ENCODE data around the gene ZNRF3.

The ZNRF3 gene

GRCh38 chr22:28894807-28895206 is 11.4 kb downstream of the ZNRF3 start:
- Histone ChIP-seq H4K20me1 (ENCODE audit: low read depth, low read length) (no peaks in the 10 kb centered on the region), H3K27me3 (ENCODE audit: low read length) (no peaks in the 10 kb centered on the region), H3K9me3 (ENCODE audit: insufficient read depth, low read length) (no peaks in the 10 kb centered on the region), H3K27ac (ENCODE audit: low read depth, low read length) (no peak overlapping the region), H2AFZ (ENCODE audit: low read depth, low read length, severe bottlenecking) (no peak overlapping the region), H3F3A (ENCODE audit: insufficient read depth) (no peaks in the 10 kb centered on the region), H3K4me2 (ENCODE audit: low read depth, low read length, poor library complexity, severe bottlenecking) (no peak overlapping the region), H3K79me2 (ENCODE audit: insufficient read depth, low read length) (no peaks in the 10 kb centered on the region), H3K9me2 (replicated peaks; ENCODE audit: insufficient read depth, low read length) (no peaks in the 10 kb centered on the region), H3K4me3 (ENCODE audit: insufficient read depth, low read length, poor library complexity, severe bottlenecking) (no peak overlapping the region), H3K9ac (ENCODE audit: low read length) (no peak overlapping the region), H3K36me3 (ENCODE audit: low read length) (no peaks in the 10 kb centered on the region)
- TF ChIP-seq EZH2phosphoT487 (conservative IDR thresholded peaks at IDR 0.05; ENCODE audit: low read length), result no peak
- no peak for TF ChIP-seq CTCF (IDR thresholded peaks at IDR 0.05; ENCODE audit: insufficient read depth, low read length, poor library complexity, severe bottlenecking)

- no peaks in the 10 kb centered on the region for H4K20me1 ChIP-seq (ENCODE audit: low read depth, low read length)
- no peaks in the 10 kb centered on the region for H3K9me2 ChIP-seq (replicated peaks; ENCODE audit: insufficient read depth, low read length)
- no peaks in the 10 kb centered on the region for H3K9me3 ChIP-seq (ENCODE audit: insufficient read depth, low read length)
- no peaks in the 10 kb centered on the region for H3K27me3 ChIP-seq (ENCODE audit: low read length)
- no peak overlapping the region for H3K4me2 ChIP-seq (ENCODE audit: low read depth, low read length, poor library complexity, severe bottlenecking)
- no peaks in the 10 kb centered on the region for H3K79me2 ChIP-seq (ENCODE audit: insufficient read depth, low read length)
- H3F3A ChIP-seq (ENCODE audit: insufficient read depth), result no peaks in the 10 kb centered on the region
- no peak overlapping the region for H3K9ac ChIP-seq (ENCODE audit: low read length)
- H3K4me3 ChIP-seq (ENCODE audit: insufficient read depth, low read length, poor library complexity, severe bottlenecking), result no peak overlapping the region
- no peaks in the 10 kb centered on the region for H3K36me3 ChIP-seq (ENCODE audit: low read length)
- H2AFZ ChIP-seq (ENCODE audit: low read depth, low read length, severe bottlenecking), result no peak overlapping the region
- H3K27ac ChIP-seq (ENCODE audit: low read depth, low read length), result no peak overlapping the region
- TF ChIP-seq EZH2phosphoT487 (conservative IDR thresholded peaks at IDR 0.05; ENCODE audit: low read length) (no peak), CTCF (IDR thresholded peaks at IDR 0.05; ENCODE audit: insufficient read depth, low read length, poor library complexity, severe bottlenecking) (no peak)
Measured at GRCh38 chr22:28896611-28897010, 13.2 kb downstream of the ZNRF3 start.

GRCh38 chr22:28898233-28898629 is 14.9 kb downstream of the ZNRF3 start:
- no peaks in the 10 kb centered on the region for H4K20me1 ChIP-seq (ENCODE audit: low read depth, low read length)
- H3K36me3 ChIP-seq (ENCODE audit: low read length), result no peaks in the 10 kb centered on the region
- no peaks in the 10 kb centered on the region for H3K27me3 ChIP-seq (ENCODE audit: low read length)
- H3F3A ChIP-seq (ENCODE audit: insufficient read depth), result no peaks in the 10 kb centered on the region
- H2AFZ ChIP-seq (ENCODE audit: low read depth, low read length, severe bottlenecking), result no peak overlapping the region
- no peak overlapping the region for H3K9ac ChIP-seq (ENCODE audit: low read length)
- H3K79me2 ChIP-seq (ENCODE audit: insufficient read depth, low read length), result no peaks in the 10 kb centered on the region
- no peaks in the 10 kb centered on the region for H3K9me2 ChIP-seq (replicated peaks; ENCODE audit: insufficient read depth, low read length)
- no peak overlapping the region for H3K4me3 ChIP-seq (ENCODE audit: insufficient read depth, low read length, poor library complexity, severe bottlenecking)
- TF ChIP-seq EZH2phosphoT487 (conservative IDR thresholded peaks at IDR 0.05; ENCODE audit: low read length) (no peak), CTCF (IDR thresholded peaks at IDR 0.05; ENCODE audit: insufficient read depth, low read length, poor library complexity, severe bottlenecking) (no peak)
- no peak overlapping the region for H3K27ac ChIP-seq (ENCODE audit: low read depth, low read length)
- H3K4me2 ChIP-seq (ENCODE audit: low read depth, low read length, poor library complexity, severe bottlenecking), result no peak overlapping the region
- no peaks in the 10 kb centered on the region for H3K9me3 ChIP-seq (ENCODE audit: insufficient read depth, low read length)

Measured in SU-DHL-6 (cell line).